Central memory CD8-positive, alpha-beta T cell (primary cell): ENCODE measurements around the gene DBH.
A peak's percentile ranks its signal among the peaks of the same experiment; 100 is the strongest.
"Not testable (repeated sequence)": the region's sequence is repeated elsewhere in the genome, so short reads cannot be mapped to it uniquely, and the experiment has no call there.

ENCODE experiments used
- ATAC-seq: fragments of 150-1000 bp; cut with Tn5 transposase; replicated peaks from 2 replicates; pipeline ENCODE4 v1.10.0; 2022; ENCODE audit warnings: mild to moderate bottlenecking, moderate FRiP score, moderate number of reproducible peaks; ENCODE audit not compliant: poor library complexity, severe bottlenecking; ENCODE audit errors: extremely low read depth
- DNase-seq, 2 donors: peaks; one replicate each; pipeline ENCODE4 v3.0.0; 2021; ENCODE audit warnings: low spot score in 2 of 2
- H3K27ac Mint-ChIP-seq: one replicate; pipeline ENCODE4 v1.8.0; 2022; ENCODE audit warnings: low read depth, mild to moderate bottlenecking, moderate library complexity, mixed read lengths
- H3K27me3 Mint-ChIP-seq: one replicate; pipeline ENCODE4 v1.8.0; 2022; ENCODE audit warnings: mixed read lengths
- H3K36me3 Mint-ChIP-seq: one replicate; pipeline ENCODE4 v1.8.0; 2022; ENCODE audit warnings: mild to moderate bottlenecking, moderate library complexity, mixed read lengths; ENCODE audit not compliant: insufficient read depth
- H3K4me1 Mint-ChIP-seq: one replicate; pipeline ENCODE4 v1.8.0; 2022; ENCODE audit warnings: mixed read lengths
- H3K4me3 Mint-ChIP-seq: one replicate; pipeline ENCODE4 v1.8.0; 2022; ENCODE audit warnings: mild to moderate bottlenecking, moderate library complexity, mixed read lengths
- H3K9me3 Mint-ChIP-seq: one replicate; pipeline ENCODE4 v1.8.0; 2022; ENCODE audit warnings: mixed read lengths

DBH gene

DNA sequence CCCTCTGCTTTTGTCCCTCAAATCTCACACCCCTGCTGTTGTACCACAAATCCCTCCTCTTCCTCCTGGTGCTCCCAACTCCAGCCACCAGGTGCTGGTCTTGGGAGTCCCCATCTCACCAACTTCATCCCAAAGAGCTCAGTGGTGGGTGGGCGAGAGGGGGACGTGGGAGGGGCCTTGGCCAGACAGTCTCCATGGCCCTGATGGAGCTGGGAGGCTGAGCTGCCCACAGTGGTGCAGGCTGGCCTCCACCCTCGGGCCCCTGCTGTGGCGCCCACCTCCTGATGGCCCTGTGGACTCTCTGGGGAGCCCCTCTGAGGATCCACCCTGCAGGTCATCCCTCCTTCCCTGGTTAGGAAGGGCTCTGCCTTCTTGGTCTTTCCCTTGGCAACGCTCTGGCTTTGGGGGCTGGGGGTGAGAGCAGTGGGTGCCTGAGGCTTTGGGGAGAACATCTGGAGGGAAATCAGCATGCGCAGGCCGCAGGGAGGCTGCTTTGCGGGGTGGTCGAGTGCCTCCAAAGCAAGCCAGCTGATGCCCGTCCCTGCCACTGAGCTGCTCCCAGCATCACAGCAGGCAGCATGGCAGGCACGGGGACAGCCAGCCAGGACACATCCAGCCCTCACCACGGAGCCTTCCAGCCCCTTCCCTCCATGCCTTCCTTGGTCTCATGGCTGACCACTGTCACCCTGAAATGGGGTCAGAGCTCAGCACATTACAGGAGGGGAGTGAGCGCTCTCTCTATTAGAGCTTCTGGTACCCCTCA lies 19.3 kb upstream of the DBH start:
- H3K4me3 Mint-ChIP-seq = no peak overlapping the region
- peaks cover 4% of the 10 kb centered on the region for H3K36me3 Mint-ChIP-seq
- no peak for DNase-seq
- H3K9me3 Mint-ChIP-seq = no peaks in the 10 kb centered on the region
- no peak for ATAC-seq
- peaks cover 39% of the 10 kb centered on the region for H3K27me3 Mint-ChIP-seq
- no peak overlapping the region for H3K27ac Mint-ChIP-seq
- peaks cover 29% of the 10 kb centered on the region for H3K4me1 Mint-ChIP-seq

DNA sequence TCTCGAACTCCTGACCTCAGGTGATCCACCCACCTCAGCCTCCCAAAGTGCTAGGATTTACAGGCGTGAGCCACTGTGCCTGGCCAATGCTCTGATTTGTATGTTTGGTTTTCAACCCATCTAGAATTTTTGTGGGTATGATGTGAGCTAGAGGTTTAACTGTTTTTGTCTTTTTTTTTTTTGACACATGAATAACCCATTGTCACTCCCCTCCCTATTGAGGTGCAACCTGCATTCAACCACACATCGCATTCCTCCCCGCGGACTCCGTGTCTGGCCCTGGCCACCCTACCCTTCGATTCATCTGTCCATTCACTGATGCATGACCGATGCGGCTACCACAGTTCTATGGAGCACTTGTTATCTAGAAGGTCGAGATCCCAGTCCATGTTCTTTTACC lies 17.4 kb upstream of the DBH start:
- Mint-ChIP-seq H3K36me3 (peaks cover 4% of the 10 kb centered on the region), H3K4me1 (peaks cover 29% of the 10 kb centered on the region), H3K9me3 (no peaks in the 10 kb centered on the region), H3K4me3 (no peak overlapping the region), H3K27ac (peak overlapping the region; percentile 7), H3K27me3 (peaks cover 25% of the 10 kb centered on the region)
- no peak for ATAC-seq
- DNase-seq = no peak

DNA sequence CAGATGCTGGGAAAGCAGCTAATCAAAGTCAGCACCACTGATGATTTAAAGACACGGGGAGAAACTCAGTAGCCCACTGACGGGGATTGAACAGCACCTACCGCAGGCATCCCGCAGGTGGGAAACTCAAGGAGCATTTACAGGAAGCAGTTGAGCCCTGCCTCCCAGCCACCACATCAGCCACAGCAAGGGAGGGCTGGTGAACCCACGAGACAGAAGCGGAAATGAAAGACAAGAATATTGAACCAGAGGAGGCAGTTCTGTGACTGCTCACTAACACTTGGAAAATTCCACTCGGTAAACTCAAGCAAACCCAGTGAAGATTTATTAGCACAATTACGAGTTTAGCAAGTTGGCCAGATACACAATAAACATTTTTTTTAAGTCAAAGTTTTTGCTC lies 16.4 kb upstream of the DBH start:
- peaks cover 29% of the 10 kb centered on the region for H3K4me1 Mint-ChIP-seq
- DNase-seq = peak in 1 of 2 donors; percentile 53
- peak overlapping the region; percentile 44 for H3K4me3 Mint-ChIP-seq
- H3K27ac Mint-ChIP-seq = peak overlapping the region; percentile 5
- H3K27me3 Mint-ChIP-seq = peaks cover 15% of the 10 kb centered on the region
- ATAC-seq = peak; percentile 94
- H3K9me3 Mint-ChIP-seq = no peaks in the 10 kb centered on the region
- peaks cover 4% of the 10 kb centered on the region for H3K36me3 Mint-ChIP-seq

DNA sequence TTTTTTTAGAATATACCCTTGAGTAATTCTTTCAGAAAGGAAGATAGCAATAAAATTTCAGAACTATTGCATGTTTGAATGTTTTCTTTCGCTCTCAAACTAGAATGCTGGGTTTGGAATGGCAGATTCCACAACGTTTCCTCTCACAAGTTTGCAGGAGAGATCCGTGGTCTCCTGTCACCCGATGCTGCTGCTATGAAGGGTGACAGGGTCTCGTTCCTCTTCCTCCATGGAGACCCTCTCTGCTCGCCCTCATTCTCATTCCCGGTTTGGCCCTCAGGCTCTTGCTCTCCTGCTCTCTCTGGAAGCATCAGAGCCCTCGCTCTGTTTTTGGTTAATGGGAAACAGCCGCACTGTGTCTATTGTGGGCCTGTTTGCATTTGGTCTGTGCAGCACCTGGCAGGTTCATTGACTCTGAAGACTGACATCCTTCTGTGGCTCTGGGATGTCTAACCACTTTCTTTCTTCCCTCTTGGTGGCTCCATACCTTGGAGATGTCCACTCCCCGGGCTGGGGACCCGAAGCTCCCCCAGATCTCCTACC lies 14.4 kb upstream of the DBH start:
- Mint-ChIP-seq H3K4me1 (peaks cover 29% of the 10 kb centered on the region), H3K9me3 (peaks cover 9% of the 10 kb centered on the region), H3K27me3 (no peaks in the 10 kb centered on the region), H3K27ac (peak overlapping the region; percentile 70), H3K4me3 (no peak overlapping the region), H3K36me3 (peaks cover 4% of the 10 kb centered on the region)
- ATAC-seq (no peak), DNase-seq (no peak)

DNA sequence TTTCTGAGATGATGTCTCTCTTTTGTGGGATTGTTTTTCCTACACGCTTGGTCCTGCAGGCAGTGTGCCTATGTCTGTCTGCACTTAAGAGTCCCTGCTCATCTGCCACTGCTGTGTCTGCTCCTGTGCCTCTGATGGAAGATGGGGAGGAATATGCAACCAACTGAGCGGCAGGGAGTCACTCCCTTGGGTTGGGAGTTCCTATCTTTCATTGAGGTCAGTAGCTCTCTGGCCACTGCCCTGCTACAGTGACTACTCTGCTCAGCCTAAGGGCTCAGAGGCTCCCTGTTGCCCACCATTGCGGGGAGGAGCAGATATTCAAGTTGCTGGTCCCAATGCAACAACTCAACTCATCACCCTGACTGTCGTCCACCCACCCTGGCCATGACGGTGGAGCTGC lies 13.6 kb upstream of the DBH start:
- peaks cover 29% of the 10 kb centered on the region for H3K4me1 Mint-ChIP-seq
- ATAC-seq (no peak), DNase-seq (no peak)
- peaks cover 4% of the 10 kb centered on the region for H3K36me3 Mint-ChIP-seq
- H3K4me3 Mint-ChIP-seq = no peak overlapping the region
- peak overlapping the region; percentile 70 for H3K27ac Mint-ChIP-seq
- H3K27me3 Mint-ChIP-seq = no peaks in the 10 kb centered on the region
- peaks cover 9% of the 10 kb centered on the region for H3K9me3 Mint-ChIP-seq

DNA sequence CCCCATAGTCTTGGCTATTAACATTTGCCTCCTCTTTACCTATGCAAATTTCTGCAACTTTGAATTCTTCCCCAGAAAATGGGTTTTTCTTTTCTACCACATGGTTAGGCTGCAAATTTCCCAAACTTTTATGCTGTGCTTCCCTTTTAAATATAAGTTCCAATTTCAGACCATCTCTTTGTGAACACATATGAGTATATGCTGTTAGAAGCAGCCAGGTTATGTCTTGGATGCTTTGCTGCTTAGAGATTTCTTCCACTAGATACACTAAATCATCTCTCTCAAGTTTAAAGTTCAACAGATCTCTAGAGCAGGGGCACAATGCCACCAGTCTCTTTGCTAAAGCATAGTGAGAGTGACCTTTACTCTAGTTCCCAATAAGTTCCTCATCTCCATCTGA lies 10.2 kb upstream of the DBH start:
- H3K27me3 Mint-ChIP-seq, H3K9me3 Mint-ChIP-seq, H3K36me3 Mint-ChIP-seq, H3K4me3 Mint-ChIP-seq, ATAC-seq, H3K4me1 Mint-ChIP-seq, H3K27ac Mint-ChIP-seq, DNase-seq: not testable (repeated sequence)

DNA sequence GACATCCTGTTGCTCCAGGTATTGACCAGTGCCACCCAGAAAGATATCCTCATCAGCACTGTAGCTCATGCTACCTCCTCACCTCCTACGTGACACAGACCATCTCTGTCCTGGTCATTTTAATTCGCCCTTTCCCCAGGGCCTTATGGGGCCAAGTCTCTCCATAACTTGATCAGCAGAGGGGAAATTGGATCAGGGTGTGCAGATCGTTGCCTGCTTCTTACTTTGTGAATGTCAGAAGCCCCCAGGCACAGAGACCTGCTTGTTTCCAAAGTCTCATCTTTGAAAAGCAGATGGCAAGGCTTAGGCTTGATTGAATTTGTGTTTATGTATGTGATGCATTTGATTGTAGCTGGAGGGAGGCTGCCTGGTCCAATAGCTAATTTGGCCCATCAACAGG lies 8.8 kb upstream of the DBH start:
- peaks cover 9% of the 10 kb centered on the region for H3K9me3 Mint-ChIP-seq
- H3K4me1 Mint-ChIP-seq = no peaks in the 10 kb centered on the region
- H3K27ac Mint-ChIP-seq = no peak overlapping the region
- H3K27me3 Mint-ChIP-seq = peaks cover 10% of the 10 kb centered on the region
- no peak overlapping the region for H3K4me3 Mint-ChIP-seq
- DNase-seq = no peak
- ATAC-seq = no peak
- no peaks in the 10 kb centered on the region for H3K36me3 Mint-ChIP-seq

DNA sequence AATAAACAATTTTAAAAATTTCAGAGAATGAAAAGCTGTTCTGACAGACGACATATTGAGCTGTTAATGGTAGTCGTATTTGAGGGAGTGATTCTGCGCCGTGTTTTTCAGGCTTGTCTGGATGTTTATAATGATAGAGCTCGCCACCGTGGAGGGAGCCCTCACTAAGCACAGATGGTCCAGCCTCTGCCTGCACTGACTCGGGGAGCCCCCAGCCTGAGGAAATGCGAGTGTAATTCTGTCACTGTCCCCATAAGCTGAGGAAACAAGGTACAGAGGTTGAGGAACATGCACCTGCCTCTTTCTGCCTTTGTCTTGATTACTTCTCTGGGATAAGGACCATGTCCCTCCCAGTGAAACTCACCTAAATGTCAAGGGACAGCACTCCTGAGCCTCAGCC lies 7.4 kb upstream of the DBH start:
- peaks cover 9% of the 10 kb centered on the region for H3K9me3 Mint-ChIP-seq
- no peaks in the 10 kb centered on the region for H3K4me1 Mint-ChIP-seq
- DNase-seq (no peak), ATAC-seq (no peak)
- no peaks in the 10 kb centered on the region for H3K36me3 Mint-ChIP-seq
- H3K27ac Mint-ChIP-seq = no peak overlapping the region
- H3K27me3 Mint-ChIP-seq = peaks cover 10% of the 10 kb centered on the region
- no peak overlapping the region for H3K4me3 Mint-ChIP-seq

DNA sequence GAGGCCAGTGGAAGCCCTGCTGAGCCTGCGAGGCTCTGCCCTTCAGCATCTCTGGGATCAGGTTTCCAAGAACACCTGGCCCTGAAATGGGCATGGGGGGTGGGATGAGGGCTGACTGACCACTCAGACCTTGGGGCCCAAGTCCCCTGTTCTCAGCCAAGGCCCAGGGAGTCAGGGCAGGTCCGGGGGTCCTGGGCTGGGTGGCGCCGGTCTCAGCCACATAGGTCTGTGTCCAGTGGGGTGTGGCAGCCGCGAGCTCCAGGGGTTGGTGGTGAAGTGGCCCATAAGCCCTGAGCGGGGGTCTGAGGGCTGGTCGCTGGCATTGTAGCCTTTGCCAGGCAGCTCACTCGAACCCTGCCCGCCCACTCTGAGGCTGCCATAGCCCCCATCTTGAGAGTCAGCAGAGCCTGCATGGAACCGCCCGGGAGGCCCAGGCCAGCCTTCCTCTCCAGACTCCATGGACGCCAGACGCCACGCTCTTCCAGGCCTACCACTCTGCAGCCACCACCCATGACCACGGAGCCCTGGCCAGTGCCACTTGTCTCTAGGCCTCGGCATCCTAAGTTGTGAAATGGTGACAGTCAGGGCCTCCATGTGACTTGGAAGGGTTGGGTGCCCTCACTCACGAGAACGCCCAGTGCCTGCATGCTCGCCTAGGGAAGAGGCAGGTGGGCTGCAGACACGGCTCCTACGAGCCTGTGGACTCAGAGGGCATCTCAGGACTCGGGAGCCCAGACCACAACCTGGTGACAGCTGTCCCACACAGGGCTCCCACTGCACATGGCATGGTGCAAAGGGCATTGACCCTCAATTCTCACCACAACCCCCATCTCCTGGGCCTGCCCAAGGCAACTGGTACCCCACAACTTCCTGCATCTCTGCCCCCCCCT lies 6.7 kb upstream of the DBH start:
- no peak for DNase-seq
- Mint-ChIP-seq H3K4me3 (no peak overlapping the region), H3K27ac (no peak overlapping the region), H3K27me3 (peaks cover 10% of the 10 kb centered on the region), H3K36me3 (no peaks in the 10 kb centered on the region), H3K4me1 (no peaks in the 10 kb centered on the region), H3K9me3 (peaks cover 9% of the 10 kb centered on the region)
- ATAC-seq = no peak

DNA sequence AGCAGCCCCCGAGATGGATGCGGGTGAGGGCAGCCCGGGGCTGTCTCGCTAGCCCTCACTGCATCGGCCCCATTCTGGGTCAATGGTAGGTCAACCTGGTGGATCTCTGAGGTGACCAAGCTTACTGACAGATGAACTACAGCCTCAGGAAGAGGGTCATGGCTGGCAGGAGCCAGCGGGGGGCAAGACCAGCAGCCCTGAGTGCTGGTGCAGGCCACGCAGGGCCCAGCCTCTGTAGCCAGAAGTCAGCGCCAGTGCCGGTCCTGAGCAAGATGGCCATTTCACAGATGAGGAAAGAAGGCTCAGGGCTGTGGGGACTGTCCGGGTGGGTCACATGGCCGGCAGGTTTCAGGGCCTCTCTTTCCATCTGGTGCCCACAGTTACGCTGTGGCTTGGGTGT lies 5.1 kb upstream of the DBH start:
- DNase-seq = no peak
- H3K9me3 Mint-ChIP-seq = peaks cover 7% of the 10 kb centered on the region
- H3K36me3 Mint-ChIP-seq = no peaks in the 10 kb centered on the region

DNA sequence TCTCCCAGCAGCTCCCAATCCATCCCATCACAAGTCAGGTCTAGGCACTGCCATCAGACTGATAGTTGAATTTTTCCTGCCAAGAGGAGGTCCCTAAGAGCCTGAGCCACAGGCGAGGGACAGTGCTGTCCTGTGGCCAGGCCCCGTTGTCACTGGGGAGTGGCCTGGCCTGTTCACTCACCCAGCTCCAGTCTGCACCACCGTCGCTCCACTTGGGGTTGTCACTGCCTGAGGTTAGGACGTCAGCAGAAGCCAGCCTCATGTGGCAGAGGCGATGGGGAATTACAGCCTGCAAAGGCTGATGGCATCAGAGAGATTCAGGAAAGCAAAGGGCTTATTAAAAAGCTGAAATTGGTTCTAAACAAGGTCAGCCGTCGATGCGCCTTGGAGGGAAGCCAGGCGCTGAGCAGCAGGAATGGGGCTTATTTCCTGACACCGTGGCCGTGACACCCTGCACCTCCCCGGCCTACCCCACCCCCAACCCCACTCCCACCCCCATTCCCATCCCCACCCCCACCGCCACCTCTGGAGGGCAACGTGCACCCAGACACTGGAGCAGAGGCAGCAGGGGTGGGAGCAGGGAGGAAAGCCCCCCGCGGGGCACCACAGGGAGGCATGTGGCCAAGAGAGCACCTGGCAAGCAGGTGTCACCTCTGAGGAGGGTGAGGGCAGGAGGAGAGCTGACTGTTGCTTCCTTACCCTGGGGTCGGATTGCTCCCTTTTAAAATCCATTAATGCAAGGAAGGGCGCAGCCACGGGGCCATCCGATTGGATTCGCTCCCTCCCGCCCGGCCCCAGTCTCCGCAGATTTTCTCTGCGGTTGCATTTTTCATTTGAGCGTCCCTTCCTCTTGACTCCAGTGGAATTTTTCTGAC lies 3.1 kb upstream of the DBH start:
- ATAC-seq = no peak
- Mint-ChIP-seq H3K27me3 (peaks cover 10% of the 10 kb centered on the region), H3K4me3 (no peak overlapping the region), H3K27ac (no peak overlapping the region), H3K36me3 (no peaks in the 10 kb centered on the region), H3K4me1 (no peaks in the 10 kb centered on the region), H3K9me3 (no peaks in the 10 kb centered on the region)
- DNase-seq = no peak

More for the DNA sequence above, 5.1 kb upstream of the DBH start:
- Mint-ChIP-seq H3K27me3 (peaks cover 10% of the 10 kb centered on the region), H3K4me3 (no peak overlapping the region), H3K4me1 (no peaks in the 10 kb centered on the region), H3K27ac (no peak overlapping the region)
- no peak for ATAC-seq

DNA sequence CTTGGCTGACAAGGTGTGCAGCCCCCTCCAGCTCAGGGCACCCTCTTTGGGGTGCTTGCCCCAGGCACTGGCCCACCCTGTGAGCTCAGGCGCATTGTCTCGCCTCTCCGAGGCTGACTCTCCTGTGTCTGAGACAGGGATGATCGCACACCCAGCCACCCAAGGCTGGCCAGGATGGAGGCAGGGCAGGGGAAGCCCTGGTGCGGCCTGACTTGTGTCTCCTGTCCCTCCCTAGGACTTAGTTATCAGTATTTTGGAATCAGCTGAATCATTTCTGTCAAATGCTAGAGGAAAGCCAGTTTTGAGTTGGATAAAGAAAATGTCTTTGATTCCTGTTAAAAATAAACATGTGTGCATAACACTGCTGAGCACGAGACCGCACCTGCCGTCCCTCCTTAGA lies 2.5 kb upstream of the DBH start:
- DNase-seq (no peak), ATAC-seq (no peak)
- Mint-ChIP-seq H3K9me3 (no peaks in the 10 kb centered on the region), H3K27me3 (peaks cover 10% of the 10 kb centered on the region), H3K36me3 (no peaks in the 10 kb centered on the region), H3K4me3 (no peak overlapping the region), H3K4me1 (no peaks in the 10 kb centered on the region), H3K27ac (no peak overlapping the region)
